GM19025 (cell line): ENCODE measurements around the gene DMAC1.

Source experiments
- ATAC-seq: cut with Tn5 transposase; IDR thresholded peaks from one replicate; pipeline ENCODE4 v1.9.1; 2021; ENCODE audit warnings: mild to moderate bottlenecking, low read depth, moderate library complexity; ENCODE audit not compliant: unreplicated experiment

DMAC1 gene

DNA sequence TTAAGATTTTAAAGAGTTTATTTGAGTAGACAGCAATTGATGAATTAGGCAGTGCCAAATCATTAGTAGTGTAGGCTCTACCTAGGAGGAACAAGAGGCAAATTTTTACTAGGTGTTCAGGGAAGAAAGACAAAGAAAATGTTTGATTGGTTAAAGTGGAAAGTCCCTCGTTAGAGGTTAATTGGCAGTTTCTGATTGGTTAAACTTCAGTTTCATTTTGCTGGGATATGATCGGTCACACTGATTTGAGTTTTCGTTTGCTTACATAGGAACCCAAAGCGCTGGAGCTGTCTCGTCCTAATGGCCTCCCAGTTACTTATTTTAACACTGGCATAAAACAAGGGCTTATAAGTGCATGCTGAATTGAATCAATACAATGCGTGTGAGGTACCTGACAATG lies 15.1 kb downstream of the DMAC1 start:
- no peak for ATAC-seq

DNA sequence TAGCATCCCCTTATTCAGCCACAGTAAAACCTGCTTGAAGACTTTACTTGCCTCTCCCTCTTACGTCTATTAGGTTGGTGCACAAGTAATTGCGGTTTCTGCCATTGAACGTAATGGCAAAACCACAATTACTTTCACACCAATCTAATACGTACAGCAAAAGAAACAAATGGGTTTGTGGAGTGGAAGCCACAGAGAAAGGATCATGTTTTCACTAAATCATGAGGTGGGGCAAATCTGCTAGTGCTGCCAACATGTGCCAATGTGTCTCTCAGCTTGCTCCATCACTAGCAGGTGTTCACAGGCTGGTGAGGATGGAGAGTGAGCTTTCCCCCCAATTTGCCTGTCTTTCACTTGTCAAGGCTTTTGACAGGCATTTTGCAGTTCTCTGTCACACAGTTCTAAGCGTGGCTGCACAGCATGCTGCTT lies 15.9 kb downstream of the DMAC1 start:
- no peak for ATAC-seq

DNA sequence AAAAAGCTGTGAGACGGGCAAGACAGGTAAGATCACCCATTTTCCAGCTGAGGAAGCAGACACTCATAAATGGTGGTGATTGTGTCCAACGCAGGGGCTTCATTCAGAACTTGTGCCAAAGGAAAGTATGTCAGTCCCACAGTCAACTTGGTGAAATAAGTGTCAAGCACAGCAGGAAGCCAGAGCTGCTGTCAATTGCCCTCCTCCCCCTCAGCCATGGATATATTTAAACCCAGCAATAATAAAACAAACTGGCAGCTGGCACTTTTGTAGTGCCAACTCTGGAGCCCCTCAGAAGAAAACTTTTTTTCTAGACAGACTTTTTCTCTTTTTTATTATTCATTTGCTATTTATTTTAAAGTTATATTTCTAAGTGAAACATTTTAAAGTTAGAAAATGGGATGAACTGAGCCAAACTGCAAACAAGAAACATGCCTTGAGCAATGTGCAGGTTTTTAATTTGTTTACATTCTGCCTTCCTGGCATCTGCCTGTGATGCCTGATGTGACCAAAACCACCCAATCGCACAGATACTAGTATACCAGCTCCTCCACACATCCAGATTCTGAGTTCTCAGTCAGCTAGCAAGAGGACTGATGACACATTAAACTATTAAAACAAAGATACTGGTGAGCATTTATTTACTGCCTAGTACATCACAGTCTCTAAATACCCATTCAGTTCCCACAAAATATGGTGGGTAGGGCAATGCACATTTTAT lies 17.0 kb downstream of the DMAC1 start:
- no peak for ATAC-seq

DNA sequence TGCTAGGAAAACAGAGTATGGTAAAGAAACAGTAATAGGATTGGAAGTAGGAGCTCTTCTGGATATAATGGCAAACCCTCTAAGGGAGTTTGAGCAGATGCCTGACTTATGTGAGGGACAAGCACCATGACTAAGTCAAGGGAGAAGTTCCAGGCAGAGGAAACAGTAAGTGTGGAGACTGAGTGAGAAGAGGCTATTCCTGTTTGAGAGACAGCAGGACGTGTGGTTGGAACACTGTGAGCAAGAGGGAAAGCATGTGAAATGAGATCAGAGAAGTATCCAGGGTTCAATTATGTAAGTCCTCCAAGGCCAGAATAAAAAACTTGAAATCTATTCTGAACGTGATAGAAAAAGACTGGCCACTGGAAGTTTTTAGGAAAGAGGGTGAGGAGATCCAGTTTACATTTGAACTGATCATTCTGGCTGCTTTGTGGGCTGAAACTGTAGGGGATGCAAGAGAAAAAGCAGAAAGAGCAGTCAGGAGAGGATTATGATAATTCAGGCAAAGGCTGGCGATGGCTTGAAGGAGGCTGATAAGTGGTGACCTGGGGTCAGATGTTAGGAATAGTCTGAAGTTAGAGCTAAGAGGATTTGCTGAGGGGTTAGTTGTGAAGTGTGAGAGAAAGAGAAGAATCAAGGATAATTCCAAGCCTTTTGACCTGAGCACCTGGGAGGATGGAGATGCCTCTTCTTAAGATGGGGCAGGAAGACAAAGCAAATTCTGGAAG lies 19.2 kb downstream of the DMAC1 start:
- ATAC-seq, result no peak

DNA sequence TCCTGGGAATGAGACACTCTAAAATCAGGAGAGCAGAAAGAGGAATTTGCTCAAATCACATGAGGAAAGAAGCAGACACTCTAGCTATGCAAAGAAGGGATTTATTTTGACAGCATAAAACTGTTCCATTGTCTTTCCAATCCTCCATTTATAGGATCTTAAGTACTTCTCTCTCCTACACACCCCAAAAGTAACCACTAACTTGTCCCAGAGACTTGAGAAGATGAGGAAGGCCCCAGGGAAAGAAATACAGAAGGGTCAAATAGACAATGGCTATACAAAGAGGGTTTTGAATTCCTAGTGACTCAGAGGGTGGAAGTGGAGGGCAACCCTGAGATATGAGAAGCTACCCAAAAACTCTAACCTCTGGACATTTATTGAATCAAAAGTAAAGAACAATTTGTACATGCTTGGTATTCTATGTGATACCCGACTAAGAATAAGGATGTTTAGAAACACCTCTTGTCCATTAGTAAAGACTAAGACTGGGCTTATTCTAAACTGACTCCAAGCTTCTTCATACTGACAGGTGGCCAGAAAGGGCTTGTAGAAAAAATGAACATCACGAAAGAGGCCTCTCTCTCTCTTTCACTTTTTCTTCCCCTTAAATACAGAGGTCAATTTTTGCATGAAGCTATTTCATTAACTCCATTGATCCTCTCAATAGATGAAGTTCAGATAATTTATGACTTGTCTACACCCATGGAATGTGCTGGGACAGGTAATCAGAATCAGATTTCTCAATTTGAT lies 20.6 kb downstream of the DMAC1 start:
- no peak for ATAC-seq

DNA sequence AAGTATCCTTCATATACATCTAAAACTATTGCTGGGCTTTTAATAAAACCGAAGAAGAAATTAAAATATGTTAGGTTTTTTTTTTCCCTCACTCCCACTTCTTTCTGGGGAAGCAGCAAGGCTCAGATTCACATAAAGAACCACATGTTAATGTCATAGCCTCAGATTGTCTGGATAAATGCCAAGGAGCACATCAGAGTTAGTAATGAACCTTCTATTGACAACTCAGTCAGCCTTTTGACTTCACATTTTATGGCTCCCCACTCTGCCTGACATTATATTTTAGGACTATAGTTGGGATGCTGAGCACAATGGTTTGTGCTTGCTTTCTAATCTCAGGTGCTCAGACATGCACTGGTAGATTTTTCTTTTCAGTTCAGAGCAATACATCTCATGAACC lies 21.8 kb downstream of the DMAC1 start:
- ATAC-seq, result no peak

DNA sequence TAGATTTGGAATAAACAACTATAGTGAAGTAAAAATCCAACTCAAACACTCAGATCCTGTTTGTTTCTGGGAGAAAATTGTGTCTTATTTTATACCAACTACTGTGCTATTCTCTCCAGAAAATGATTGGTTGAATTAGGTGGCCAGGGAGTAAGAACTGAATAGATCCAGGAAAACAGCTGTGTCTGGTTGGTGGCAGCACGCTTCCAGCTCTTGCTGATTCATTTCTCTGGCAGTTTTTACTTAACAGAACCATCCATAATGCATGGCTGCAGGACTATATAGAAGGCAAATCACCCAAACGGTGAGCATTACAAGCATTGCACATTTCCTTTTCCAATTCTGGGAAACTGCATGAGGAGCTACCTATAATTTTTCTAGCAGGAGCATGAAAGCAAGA lies 29.5 kb downstream of the DMAC1 start:
- no peak for ATAC-seq

DNA sequence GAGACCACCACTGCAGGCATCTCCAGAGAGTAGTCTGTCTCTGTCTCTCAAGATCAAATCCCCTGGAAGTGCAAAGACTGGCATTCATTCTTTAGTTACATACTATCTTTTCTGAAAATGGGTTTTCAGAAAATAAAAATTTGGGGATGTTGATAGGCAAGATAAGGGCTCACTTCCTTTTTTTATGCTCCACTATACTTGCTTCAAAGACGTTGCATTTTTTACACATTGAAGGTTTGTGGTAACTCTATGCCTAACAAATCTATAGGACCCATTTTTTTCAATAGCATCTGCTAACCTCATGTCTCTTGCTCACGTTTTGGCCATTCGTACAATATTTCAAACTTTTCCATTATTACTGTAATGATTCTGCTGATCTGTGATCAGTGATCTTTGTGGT lies 37.0 kb downstream of the DMAC1 start:
- no peak for ATAC-seq

DNA sequence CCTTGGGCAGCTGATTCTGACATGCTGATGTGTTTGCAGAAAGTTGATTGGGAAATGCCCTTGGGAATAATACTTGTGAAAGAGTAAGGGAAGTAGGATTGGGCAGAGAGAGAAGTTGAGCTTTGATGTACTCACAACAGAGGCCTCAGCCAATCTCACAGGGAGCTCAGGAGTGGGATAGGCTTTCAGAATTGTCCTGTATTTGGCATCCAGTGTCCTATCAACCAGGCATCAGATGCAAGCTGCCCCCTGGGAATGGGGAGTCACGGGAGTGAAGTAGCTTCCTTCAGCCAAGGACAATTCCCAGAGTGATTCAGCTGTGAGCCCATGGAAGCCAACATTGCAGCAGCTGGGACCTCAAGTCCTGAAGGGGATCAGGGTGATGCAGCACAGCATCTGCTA lies 39.6 kb downstream of the DMAC1 start:
- no peak for ATAC-seq

DNA sequence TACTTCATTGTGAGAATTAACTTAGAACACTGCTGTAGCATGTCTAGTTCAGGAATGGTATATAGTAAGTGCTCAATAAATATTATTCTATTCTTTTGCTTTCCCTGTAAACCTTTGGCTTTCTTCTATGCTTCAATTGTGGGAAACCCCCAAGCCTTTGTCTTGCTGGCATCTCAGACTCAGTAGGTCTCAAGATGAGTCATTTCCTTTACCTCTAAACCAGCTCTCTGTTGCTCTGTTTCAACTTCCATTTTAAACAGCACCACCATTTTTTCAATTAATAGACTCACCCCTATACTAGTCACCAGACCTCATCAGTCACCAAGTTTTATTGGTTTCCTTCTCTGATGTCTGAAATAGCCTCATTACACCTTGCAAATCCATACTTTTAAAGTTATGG lies 43.5 kb downstream of the DMAC1 start:
- peak; percentile 97 for ATAC-seq

DNA sequence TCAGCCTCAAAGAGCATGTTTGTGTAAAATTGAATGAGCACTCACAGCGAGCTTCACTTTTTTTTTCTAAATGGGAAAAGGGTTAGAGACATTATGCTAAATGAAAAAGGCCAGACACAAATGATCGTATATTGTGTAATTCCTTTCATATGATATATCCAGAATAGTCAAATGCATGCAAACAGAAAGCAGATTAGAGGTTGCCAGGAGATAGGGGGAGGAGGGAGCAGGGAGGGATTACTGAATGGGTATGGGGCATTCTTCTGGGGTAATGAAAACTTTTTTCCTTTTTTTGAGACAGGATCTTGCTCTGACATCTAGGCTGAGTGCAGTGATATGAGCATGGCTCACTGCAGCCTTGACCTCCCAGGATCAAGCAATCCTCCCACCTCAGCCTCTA lies 47.1 kb downstream of the DMAC1 start:
- no peak for ATAC-seq
